DLD1 (cell line): Measurements from ENCODE around the gene SORD.

Experiments used
- in situ Hi-C: cut with HindIII; loops from 2 replicates; pipeline ENCODE4 v1.10.0; 2017; ENCODE audit warnings: low sequenced_read_pairs

The SORD gene

GRCh38 chr15:45114751-45115085, 91.7 kb downstream of the SORD start:
- in situ Hi-C loops = no loop called here

GRCh38 chr15:45115312-45115820, 92.4 kb downstream of the SORD start:
- in situ Hi-C loops = no loop called here

- in situ Hi-C loops = no loop called here
These were observed 93.0 kb downstream of the SORD start for GRCh38 chr15:45116006-45116481.

- in situ Hi-C loops = no loop called here
These were observed 93.7 kb downstream of the SORD start for GRCh38 chr15:45116482-45117307.

GRCh38 chr15:45117308-45118130, 94.5 kb downstream of the SORD start:
- in situ Hi-C loops = no loop called here

- in situ Hi-C loops = no loop called here
These were observed 95.2 kb downstream of the SORD start for GRCh38 chr15:45118131-45118588.

- in situ Hi-C loops = no loop called here
These were observed 96.0 kb downstream of the SORD start for GRCh38 chr15:45118996-45119395.

GRCh38 chr15:45120081-45120972, 97.3 kb downstream of the SORD start:
- in situ Hi-C loops = no loop called here

GRCh38 chr15:45121020-45121419, 98.0 kb downstream of the SORD start:
- in situ Hi-C loops = no loop called here

GRCh38 chr15:45121706-45122417, 98.9 kb downstream of the SORD start:
- in situ Hi-C loops = no loop called here

- in situ Hi-C loops = no loop called here
These were observed 99.7 kb downstream of the SORD start for GRCh38 chr15:45122719-45123118.

GRCh38 chr15:45123397-45123796, 100.4 kb downstream of the SORD start:
- in situ Hi-C loops = no loop called here

- in situ Hi-C loops = no loop called here
These were observed 103.7 kb downstream of the SORD start for GRCh38 chr15:45126535-45127158.
